Memory B cell (primary cell): ENCODE results near the gene FZR1.

ENCODE experiments used
- ATAC-seq: fragments of 150-1000 bp; cut with Tn5 transposase; 2 replicates; pipeline ENCODE4 v1.10.0; 2021; ENCODE audit warnings: low read depth, mild to moderate bottlenecking, moderate library complexity
- DNase-seq, 2 donors: peaks; one replicate each; pipeline ENCODE4 v3.0.0; 2022; ENCODE audit warnings: low spot score in 2 of 2
- H3K27ac Mint-ChIP-seq: one replicate; pipeline ENCODE4 v1.8.0; 2022; ENCODE audit warnings: mild to moderate bottlenecking, moderate library complexity, mixed read lengths
- H3K27me3 Mint-ChIP-seq: one replicate; pipeline ENCODE4 v1.8.0; 2022; ENCODE audit warnings: mixed read lengths
- H3K36me3 Mint-ChIP-seq: one replicate; pipeline ENCODE4 v1.8.0; 2022; ENCODE audit warnings: mild to moderate bottlenecking, mixed read lengths
- H3K4me1 Mint-ChIP-seq: one replicate; pipeline ENCODE4 v1.8.0; 2022; ENCODE audit warnings: mixed read lengths
- H3K4me3 Mint-ChIP-seq: one replicate; pipeline ENCODE4 v1.8.0; 2022; ENCODE audit warnings: mild to moderate bottlenecking, moderate library complexity, mixed read lengths
- H3K9me3 Mint-ChIP-seq: one replicate; pipeline ENCODE4 v1.8.0; 2022; ENCODE audit warnings: mixed read lengths

Gene FZR1

DNA sequence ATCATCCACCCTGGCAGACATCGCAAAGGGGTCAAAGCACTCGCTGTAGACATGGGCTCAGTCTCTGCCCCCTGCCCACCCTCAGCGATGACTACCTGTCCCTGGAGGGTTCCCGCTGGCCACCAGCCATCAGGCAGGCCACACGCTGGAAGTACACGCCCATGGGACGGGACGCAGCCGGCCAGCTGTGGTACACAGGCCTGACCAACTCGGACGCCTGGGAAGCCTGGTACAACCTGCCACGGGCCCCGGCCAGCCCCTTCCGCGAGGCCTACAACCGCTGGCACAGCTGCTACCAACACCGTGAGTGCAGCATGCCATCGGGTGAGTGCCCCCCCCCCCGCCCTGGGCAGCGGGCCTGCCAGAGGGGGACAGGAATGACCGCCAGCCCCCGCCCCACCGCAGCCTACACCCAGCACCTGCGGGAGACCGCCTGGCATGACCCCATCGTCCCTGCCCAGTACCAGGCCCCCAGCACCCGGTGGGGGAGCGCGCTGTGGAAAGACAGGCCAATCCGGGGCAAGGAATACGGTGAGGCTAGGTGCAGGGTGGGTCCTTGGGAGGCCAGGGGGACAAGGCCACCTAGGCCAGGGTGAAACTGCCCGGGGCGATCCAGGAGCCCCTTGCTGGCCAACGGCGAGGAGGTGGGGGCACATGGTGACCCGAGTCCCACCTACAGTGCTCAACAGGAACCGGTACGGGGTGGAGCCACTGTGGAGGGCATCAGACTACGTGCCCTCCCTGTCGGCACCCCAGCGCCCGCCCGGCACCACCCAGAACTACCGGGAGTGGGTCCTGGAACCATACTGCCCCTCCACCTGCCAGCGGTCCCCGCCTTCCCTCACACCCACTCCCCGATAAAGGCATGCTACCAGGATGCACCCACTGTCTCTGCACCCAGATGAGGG, 37.3 kb downstream of the FZR1 start:
- Mint-ChIP-seq H3K27ac (no peak overlapping the region), H3K9me3 (no peaks in the 10 kb centered on the region)

DNA sequence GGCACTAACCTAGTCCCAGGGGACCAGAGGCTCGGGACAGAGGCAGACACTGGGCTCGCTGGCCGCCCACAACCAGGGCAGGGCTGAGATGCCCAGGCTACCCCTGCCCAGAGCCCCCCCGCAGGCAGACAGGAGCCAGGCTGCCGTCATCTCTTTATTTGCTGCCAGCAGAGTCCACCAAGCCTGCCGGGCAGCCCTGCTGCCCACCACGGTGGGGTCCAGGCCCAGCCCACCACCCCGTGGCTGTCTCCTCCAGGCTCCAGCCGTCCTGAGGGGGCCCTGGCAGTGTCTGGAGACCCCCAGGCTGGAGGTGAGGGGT, 37.9 kb downstream of the FZR1 start:
- H3K4me1 Mint-ChIP-seq: peaks cover 8% of the 10 kb centered on the region
- ATAC-seq (no peak), DNase-seq (no peak)
- no peaks in the 10 kb centered on the region for H3K27me3 Mint-ChIP-seq
- H3K27ac Mint-ChIP-seq: no peak overlapping the region
- H3K4me3 Mint-ChIP-seq: no peak overlapping the region
- H3K9me3 Mint-ChIP-seq: no peaks in the 10 kb centered on the region
- peaks cover 12% of the 10 kb centered on the region for H3K36me3 Mint-ChIP-seq

More for the DNA sequence above, 37.3 kb downstream of the FZR1 start:
- Mint-ChIP-seq H3K36me3 (peaks cover 12% of the 10 kb centered on the region), H3K4me3 (no peak overlapping the region), H3K4me1 (peaks cover 8% of the 10 kb centered on the region), H3K27me3 (no peaks in the 10 kb centered on the region)
- ATAC-seq: no peak
- DNase-seq: no peak

DNA sequence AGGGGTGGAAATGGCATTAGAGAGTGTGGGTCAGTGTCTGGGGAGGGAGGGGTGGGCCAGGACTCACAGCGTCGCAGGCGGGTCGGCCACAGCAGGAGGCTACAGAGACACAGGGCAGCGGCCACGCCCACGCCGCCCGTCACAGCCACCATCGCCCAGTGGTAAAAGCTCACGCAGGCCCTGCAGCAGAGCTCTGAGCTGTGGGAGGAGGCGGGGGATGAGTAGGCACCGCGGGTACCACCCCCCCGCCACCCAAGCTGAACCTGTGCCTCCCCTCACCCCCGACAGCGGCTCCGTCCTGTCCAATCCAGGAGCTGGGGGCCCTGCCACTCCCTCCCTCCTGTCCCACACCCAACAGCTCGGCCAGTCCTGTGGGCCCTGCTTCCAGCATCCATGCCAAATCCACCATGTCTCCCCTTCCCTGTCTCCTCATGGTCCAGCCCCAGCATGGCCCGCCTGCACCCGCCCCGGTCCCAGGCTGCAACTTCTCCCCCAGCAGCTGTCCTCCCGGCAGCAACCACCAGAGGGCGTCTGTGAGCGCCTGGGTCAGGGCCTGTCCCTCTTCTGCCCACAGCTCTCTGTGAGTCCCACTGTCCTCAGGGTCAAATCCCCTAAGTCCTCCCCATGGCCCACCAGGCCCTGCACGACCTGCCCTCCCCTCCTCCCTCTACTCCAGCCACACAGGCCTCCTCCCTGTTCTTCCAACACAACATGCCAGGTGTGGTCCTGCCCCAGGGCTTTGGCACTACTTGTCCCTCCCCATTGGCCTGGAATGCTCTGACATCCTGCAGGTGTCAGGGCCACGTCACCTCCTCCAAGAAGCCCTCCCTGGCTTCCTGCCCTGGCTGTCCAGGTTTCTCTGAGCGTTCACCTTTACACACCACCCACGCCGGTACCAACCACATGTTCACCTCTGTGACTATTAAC, 38.9 kb downstream of the FZR1 start:
- DNase-seq: peak; percentile 80 to 94
- peak overlapping the region; percentile 71 for H3K27ac Mint-ChIP-seq
- H3K4me3 Mint-ChIP-seq: no peak overlapping the region
- H3K27me3 Mint-ChIP-seq: no peaks in the 10 kb centered on the region
- H3K36me3 Mint-ChIP-seq: peaks cover 7% of the 10 kb centered on the region
- no peaks in the 10 kb centered on the region for H3K9me3 Mint-ChIP-seq
- ATAC-seq: peak; percentile 71
- peaks cover 8% of the 10 kb centered on the region for H3K4me1 Mint-ChIP-seq

DNA sequence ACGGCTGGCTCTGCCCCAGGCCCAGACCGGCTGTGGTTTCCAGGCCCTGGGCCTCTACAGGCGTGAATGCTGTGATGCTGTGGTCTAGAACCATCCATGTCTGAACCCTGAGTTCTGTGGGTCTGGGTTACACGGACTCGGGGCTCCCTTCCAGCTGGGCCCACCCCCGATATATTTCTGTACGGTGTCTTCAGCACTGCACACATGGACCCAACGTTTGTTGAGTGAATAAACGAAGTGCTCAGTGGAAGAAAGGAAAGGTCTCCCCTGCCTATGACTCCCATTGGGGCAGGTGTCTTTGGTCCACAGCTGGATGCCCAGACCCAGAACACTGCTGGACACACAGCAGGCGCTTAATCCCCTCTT, 39.5 kb downstream of the FZR1 start:
- no peaks in the 10 kb centered on the region for H3K9me3 Mint-ChIP-seq
- ATAC-seq (no peak), DNase-seq (no peak)
- H3K4me3 Mint-ChIP-seq: no peak overlapping the region
- H3K36me3 Mint-ChIP-seq: peaks cover 7% of the 10 kb centered on the region
- peaks cover 8% of the 10 kb centered on the region for H3K4me1 Mint-ChIP-seq
- H3K27me3 Mint-ChIP-seq: no peaks in the 10 kb centered on the region
- H3K27ac Mint-ChIP-seq: peak overlapping the region; percentile 71

DNA sequence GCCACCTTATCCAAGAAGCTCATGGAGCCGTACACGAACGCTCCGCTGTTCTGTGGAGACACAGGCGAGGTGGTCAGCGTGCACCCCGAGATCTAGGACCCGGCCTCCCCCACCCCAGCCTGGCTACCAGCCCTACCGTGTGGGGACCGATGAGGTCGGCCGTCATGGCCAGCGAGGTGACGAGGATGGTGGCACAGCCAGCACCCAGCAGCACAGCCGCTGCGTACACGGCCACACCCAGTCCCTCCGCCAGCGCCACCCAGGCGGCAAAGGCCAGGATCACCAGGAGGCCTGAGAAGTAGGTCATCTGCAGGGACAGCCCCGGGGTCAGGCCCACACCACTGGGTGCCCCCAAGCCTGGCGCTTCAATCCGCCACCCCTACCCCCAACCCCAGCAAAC, 40.0 kb downstream of the FZR1 start:
- DNase-seq (no peak), ATAC-seq (no peak)
- Mint-ChIP-seq H3K27ac (no peak overlapping the region), H3K36me3 (peaks cover 7% of the 10 kb centered on the region), H3K4me3 (no peak overlapping the region), H3K27me3 (no peaks in the 10 kb centered on the region), H3K4me1 (peaks cover 8% of the 10 kb centered on the region), H3K9me3 (no peaks in the 10 kb centered on the region)

DNA sequence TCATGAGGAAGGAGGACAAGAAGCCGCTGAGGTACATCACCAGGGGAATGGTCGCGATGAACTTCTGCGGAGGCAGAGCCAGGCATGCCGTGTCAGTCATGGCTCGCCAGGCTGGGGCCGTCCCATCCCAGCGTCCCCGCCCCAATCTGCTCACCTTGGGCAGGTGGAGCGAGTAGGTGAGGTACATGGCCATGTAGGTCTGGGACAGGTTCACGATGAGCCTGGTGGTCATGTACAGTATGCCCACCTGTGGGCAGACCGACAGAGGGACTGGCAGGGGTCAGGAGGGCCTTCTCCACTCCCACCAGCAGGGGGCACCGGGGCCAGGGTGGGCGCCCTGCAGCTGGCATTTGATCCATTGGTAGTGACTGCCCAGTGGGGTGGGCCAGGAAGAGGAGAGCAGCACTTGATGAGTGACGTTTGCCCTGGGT, 41.2 kb downstream of the FZR1 start:
- Mint-ChIP-seq H3K9me3 (no peaks in the 10 kb centered on the region), H3K4me3 (no peak overlapping the region), H3K27me3 (no peaks in the 10 kb centered on the region), H3K36me3 (peaks cover 9% of the 10 kb centered on the region), H3K4me1 (peaks cover 14% of the 10 kb centered on the region), H3K27ac (no peak overlapping the region)
- ATAC-seq: peak; percentile 14
- DNase-seq: no peak

DNA sequence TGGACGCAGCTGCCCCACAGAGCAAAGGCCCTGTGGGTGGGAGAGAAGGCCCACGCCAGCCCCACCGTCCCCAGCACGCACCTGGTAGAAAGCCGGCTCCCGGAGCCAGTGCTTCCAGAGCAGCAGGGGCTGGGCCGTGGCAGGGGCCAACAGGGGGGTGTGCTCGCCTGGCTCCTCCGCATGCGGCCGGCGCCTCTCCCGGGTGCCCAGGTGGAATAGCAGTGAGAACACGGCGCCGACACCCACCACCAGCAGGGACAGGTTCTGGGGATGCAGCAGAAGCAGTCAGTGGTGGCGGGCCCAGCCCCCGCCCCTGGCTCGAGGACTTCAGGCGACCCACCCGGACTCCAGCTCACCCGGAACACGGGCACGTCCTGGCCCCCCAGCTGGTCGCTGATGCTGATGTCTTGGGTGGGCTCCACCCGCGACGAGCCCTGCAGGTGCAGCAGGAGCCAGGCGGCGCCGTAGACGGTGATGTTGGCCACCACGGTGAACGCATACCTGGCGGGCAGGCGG, 41.7 kb downstream of the FZR1 start:
- H3K9me3 Mint-ChIP-seq: no peaks in the 10 kb centered on the region
- H3K36me3 Mint-ChIP-seq: peaks cover 9% of the 10 kb centered on the region
- DNase-seq (no peak), ATAC-seq (no peak)
- peaks cover 18% of the 10 kb centered on the region for H3K4me1 Mint-ChIP-seq
- H3K4me3 Mint-ChIP-seq: no peak overlapping the region
- H3K27ac Mint-ChIP-seq: no peak overlapping the region
- no peaks in the 10 kb centered on the region for H3K27me3 Mint-ChIP-seq

DNA sequence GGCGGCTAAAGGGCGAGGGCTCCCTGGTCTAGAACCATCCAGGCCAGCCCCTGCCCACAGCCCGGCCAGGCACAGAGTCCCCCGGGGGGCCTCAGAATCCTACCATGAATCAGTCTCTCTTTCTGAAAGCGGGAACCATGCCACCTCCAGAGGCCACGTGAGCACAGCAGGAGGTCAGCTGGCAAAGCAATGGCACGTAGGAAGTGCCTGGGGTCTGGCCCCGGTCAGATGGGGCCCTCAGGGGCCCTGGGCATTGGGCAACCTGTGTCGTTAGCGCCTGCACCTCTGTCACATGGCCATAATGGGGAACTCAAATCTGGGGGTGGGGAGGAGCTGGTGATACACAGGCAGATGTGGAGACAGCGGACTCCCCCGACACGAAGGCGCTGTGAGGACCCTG, 42.5 kb downstream of the FZR1 start:
- ATAC-seq (no peak), DNase-seq (no peak)
- Mint-ChIP-seq H3K27ac (no peak overlapping the region), H3K36me3 (peaks cover 9% of the 10 kb centered on the region), H3K9me3 (no peaks in the 10 kb centered on the region), H3K4me1 (peaks cover 22% of the 10 kb centered on the region), H3K27me3 (no peaks in the 10 kb centered on the region), H3K4me3 (no peak overlapping the region)

DNA sequence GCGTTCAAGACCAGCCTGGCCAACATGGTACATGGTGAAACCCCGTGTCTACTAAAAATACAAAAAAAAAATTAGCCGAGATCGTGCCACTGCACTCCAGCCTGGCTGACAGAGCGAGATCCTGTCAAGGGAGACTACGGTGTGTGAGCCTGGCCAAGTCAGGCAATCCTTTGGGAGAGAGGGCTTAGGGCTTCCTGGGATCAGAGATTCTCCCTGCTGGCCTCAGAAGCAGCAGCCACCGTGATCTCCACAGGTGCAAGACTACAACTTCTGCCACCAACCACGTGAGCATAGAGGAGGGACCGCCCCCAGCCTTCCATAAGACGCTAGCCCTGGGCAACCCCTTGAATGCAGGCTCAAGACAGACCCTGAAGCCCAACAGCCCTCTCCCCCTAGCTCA, 43.7 kb downstream of the FZR1 start:
- H3K27me3 Mint-ChIP-seq: no peaks in the 10 kb centered on the region
- no peak for DNase-seq
- no peak for ATAC-seq
- H3K4me3 Mint-ChIP-seq: no peak overlapping the region
- H3K4me1 Mint-ChIP-seq: peaks cover 26% of the 10 kb centered on the region
- H3K27ac Mint-ChIP-seq: no peak overlapping the region
- peaks cover 9% of the 10 kb centered on the region for H3K36me3 Mint-ChIP-seq
- no peaks in the 10 kb centered on the region for H3K9me3 Mint-ChIP-seq

DNA sequence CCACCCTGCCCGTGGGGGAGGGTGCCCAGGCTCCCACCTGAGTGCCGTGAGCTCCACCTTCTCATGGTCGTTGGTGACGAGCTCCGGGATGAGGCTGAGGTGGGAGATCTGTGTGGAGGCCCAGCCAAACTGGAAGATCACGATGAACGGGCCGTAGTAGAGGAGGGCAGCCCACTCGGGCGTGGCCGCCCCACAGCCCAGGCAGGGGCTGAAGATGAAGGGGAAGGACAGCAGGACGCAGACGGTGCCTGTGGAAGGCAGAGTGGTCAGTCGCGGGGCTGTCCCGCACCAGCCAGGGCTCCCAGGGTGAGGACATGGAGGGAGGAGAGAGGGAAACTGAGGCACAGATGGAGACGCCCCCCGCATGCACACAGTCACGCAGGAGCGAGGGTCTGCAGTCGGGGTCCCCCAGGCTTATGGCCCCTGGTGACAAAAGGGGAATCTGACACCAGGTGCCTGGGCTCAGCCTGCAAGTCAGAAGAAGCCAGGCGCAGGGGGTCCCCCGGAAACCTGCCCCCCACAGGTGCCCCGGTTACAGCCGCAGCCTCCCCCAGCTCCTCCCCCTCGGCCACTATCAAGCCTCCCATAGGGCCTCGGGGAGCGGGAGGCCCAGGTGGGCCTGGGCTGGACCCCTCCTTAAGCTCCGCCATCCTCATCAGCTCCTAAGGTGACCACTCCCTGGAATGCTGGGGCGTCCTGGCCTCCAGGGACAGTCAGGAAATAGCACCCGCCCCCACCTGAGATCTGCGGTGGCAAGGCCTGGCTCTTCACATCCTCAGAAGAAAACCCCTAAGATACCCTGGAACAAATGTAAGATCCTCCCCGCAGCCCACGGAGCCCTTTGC, 45.1 kb downstream of the FZR1 start:
- Mint-ChIP-seq H3K4me3 (peak overlapping the region; percentile 5), H3K4me1 (peaks cover 27% of the 10 kb centered on the region), H3K36me3 (peaks cover 5% of the 10 kb centered on the region), H3K27me3 (no peaks in the 10 kb centered on the region), H3K9me3 (no peaks in the 10 kb centered on the region), H3K27ac (no peak overlapping the region)
- no peak for ATAC-seq
- no peak for DNase-seq

DNA sequence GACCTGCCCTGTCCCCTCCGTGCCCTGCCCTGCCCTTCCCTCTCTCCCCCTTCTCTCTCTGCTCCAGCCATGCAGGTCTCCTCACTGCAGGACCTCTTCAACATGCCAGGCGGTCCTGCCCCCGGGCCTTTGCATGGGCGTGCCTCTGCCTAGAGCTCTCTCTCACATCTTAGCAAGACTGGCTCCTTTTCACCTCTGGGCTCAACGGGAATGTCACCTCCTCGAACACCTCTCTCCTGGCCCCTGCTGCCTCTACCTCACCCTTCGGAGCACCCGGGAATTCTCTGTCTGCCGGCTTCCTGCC, 45.6 kb downstream of the FZR1 start:
- H3K4me3 Mint-ChIP-seq: no peak overlapping the region
- H3K36me3 Mint-ChIP-seq: peaks cover 5% of the 10 kb centered on the region
- ATAC-seq (no peak), DNase-seq (no peak)
- H3K4me1 Mint-ChIP-seq: peaks cover 33% of the 10 kb centered on the region
- H3K9me3 Mint-ChIP-seq: no peaks in the 10 kb centered on the region
- H3K27ac Mint-ChIP-seq: no peak overlapping the region
- no peaks in the 10 kb centered on the region for H3K27me3 Mint-ChIP-seq

DNA sequence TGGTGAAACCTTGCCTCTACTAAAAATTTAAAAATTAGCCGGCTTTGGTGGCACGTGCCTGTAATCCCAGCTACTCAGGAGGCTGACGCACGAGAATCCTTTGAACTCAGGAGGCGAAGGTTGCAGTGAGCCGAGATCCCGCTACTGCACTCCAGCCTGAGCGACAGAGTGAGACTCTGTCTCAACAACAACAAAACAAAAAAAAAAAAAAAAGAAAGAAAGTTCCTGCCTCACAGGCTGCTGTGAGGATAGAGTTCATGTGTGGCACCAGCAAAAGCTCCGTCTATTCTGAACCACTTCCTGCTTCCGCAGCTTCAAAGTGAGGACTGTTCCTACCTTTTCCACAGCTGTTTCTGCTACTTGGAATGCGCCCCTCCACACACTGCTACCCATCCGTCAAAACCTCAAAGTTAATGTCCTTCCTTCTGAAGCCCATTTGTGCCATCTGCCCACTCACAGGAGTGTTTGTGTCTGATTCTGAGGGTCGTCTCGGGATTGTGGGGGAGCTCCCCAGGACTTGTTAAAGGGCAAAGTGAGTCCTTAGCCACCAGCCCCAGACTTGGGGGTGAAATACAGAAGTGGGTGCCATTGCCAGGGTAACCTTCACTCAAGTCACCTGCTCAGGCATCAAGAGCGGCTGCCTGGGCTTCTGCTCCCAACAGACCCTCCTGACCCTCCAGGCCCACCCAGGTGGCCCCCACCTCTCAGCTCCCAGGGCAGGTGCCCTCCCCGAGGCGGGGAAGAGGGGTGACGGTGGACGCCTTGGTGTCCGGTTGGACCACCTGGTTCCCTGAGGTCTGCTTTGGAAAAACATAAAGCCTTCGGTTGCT, 48.4 kb downstream of the FZR1 start:
- Mint-ChIP-seq H3K4me1 (peaks cover 34% of the 10 kb centered on the region), H3K27ac (peak overlapping the region; percentile 84), H3K36me3 (peaks cover 1% of the 10 kb centered on the region), H3K4me3 (peak overlapping the region; percentile 85), H3K9me3 (no peaks in the 10 kb centered on the region), H3K27me3 (no peaks in the 10 kb centered on the region)
- ATAC-seq: no peak
- no peak for DNase-seq
